Measurements from ENCODE around the gene CYP2R1. TPM values are rescaled to one million over a fixed set of nuclear protein-coding genes. Genes with fewer than 3 reads are reported as not detected.

CYP2R1 gene, protein sequence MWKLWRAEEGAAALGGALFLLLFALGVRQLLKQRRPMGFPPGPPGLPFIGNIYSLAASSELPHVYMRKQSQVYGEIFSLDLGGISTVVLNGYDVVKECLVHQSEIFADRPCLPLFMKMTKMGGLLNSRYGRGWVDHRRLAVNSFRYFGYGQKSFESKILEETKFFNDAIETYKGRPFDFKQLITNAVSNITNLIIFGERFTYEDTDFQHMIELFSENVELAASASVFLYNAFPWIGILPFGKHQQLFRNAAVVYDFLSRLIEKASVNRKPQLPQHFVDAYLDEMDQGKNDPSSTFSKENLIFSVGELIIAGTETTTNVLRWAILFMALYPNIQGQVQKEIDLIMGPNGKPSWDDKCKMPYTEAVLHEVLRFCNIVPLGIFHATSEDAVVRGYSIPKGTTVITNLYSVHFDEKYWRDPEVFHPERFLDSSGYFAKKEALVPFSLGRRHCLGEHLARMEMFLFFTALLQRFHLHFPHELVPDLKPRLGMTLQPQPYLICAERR
- 6.8 and 9.0 TPM in 2 replicates for total RNA-seq

GRCh38 chr11:14892036-14892556, at the start of gene CYP2R1:
CYP2R1 (minus strand) TSS chr11:14892231; CDS start chr11:14892205, 26 bp downstream.
- DNase-seq (ENCODE audit: low read depth in 2 of 2): peak; percentile 93 to 97

- no peak for DNase-seq (ENCODE audit: low read depth in 2 of 2)
Observed at GRCh38 chr11:14938936-14939335, 46.9 kb upstream of the CYP2R1 start.

DNA sequence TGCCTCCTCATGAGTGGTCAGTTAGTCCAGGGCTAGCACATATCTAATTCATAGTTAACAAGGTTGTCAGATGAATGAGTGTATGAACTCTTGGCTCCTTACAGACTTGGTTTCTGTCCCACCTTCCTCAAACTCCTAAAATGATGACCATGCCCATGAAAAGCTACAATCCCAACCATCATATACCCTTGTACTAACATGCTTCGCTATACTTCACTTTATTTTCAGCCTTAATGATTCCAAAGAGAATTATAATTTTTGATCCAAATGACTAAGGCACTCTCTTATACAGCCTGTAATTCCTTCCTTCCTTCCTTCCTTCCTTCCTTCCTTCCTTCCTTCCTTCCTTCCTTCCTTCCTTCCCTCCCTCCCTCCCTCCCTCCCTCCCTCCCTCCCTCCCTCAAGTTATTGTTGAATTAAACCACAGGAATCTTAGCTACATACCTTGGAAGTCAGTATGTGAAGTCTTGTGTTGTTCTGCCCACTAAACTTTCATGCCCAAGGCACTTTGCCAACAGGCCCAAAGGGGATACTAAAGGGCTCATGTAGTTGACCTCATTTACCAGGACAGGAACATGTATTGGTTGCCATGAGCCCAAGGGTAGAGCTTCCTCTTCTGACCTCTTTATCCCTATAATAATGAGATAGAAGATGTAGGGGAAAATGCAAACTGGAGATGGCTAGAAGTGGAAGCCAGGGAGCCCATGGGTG, 42.8 kb upstream of the CYP2R1 start:
- no peak for DNase-seq (ENCODE audit: low read depth in 2 of 2)

DNA sequence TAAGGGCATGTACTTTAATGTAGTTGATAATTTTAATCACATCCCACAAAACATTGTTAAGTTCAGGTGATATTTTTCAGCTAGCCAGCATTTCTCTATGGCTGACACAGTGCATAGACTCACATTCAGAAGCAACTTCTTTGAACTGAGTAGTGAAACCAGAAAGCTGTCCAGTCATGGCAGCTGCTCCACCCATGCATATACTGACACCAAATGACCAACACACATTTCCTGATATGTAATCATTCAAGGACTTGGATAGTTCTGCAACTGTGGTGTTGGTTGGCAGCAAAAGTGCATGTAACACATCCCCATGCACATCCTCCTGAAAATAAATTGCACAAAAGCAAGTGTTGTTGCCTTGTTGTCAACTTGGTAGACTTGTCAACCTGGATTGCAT, 40.4 kb upstream of the CYP2R1 start:
- DNase-seq (ENCODE audit: low read depth in 2 of 2): no peak

DNA sequence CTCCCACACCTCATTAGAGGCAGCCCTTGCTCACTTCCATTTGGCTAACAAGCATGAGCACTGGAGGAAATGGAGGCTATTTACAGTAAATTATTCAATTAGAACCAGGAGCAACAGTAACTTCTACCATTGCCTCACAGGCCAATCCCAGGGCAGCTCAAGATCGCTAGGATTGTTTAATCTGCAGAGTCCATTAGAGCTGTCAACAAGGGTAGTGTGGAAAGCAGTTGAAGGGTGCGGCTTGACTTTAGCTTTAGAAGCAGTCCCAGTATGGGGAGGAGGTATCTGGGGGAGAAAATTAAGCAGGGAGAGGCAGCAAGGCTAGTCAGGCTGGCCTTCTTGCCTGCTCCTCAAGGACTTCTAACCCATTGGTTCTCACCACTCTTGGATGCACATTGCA, 38.3 kb upstream of the CYP2R1 start:
- DNase-seq (ENCODE audit: low read depth in 2 of 2): no peak

GRCh38 chr11:14927146-14927545, 35.1 kb upstream of the CYP2R1 start:
- no peak for DNase-seq (ENCODE audit: low read depth in 2 of 2)

- DNase-seq (ENCODE audit: low read depth in 2 of 2): no peak
Observed at GRCh38 chr11:14924318-14924717, 32.3 kb upstream of the CYP2R1 start.

GRCh38 chr11:14916403-14916802, 24.4 kb upstream of the CYP2R1 start:
- DNase-seq (ENCODE audit: low read depth in 2 of 2): no peak

GRCh38 chr11:14914536-14914935, 22.5 kb upstream of the CYP2R1 start:
- DNase-seq (ENCODE audit: low read depth in 2 of 2): no peak

- DNase-seq (ENCODE audit: low read depth in 2 of 2): peak in 1 of 2 donors; percentile 55
Observed at GRCh38 chr11:14908214-14908880, 16.3 kb upstream of the CYP2R1 start.

DNA sequence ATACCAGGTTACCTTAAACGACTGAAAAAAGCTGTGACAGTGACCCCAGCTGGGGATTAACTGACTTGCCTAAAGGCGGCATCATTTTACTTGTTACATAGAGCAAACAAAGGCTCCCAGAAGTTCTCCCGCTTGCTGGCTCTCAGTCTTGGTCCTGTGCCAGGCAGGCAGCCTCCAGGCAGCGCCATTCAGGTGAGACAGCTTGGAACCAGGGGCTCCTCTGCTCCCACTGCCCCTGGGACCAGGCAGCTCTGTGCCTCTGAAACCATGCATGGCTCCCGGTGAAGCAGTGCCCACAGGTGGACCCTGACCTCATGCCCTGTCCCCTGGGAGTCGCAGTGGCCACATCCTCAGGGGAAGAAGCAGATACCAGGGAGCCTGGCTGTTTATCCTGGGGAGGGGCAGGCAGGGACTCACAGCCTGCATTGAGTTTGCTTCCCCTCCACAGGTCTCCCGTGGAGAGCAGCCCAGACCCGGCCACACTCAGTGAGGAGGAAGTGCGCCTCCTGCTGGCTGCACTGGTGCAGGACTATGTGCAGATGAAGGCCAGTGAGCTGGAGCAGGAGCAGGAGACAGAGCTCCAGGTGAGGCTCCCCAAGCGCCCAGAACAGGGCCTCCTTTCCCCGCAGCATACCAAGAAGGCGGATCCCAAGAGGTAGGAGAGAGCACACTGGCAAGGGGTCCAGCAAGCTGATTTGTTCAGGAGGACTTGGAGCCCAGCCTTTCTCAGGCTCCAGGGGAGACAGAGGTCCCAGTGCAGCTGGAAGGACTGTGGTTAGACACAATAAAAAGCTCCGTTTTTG, 15.6 kb upstream of the CYP2R1 start:
- DNase-seq (ENCODE audit: low read depth in 2 of 2): peak in 1 of 2 donors; percentile 54

DNA sequence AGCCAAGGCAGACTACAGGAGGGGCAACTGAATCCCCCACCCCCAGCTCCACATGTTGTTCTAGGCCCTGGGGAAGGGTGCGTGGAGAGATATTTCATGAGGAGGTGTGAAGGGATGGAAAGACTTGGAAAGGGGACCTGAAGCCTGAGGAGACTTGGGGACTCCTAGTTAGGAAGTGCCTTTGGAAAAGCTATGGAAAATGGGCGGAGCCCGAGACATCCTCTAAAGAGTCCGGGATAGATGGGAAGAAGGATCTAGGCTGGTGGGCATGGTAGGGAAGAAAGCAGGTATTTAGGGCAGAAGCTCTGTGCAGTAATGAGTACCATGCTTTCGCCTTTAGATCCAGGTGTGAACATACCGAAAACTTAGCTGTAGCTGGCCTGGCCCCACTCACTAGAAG, 15.0 kb upstream of the CYP2R1 start:
- no peak for DNase-seq (ENCODE audit: low read depth in 2 of 2)

- no peak for DNase-seq (ENCODE audit: low read depth in 2 of 2)
Observed at GRCh38 chr11:14906578-14906977, 14.5 kb upstream of the CYP2R1 start.

DNA sequence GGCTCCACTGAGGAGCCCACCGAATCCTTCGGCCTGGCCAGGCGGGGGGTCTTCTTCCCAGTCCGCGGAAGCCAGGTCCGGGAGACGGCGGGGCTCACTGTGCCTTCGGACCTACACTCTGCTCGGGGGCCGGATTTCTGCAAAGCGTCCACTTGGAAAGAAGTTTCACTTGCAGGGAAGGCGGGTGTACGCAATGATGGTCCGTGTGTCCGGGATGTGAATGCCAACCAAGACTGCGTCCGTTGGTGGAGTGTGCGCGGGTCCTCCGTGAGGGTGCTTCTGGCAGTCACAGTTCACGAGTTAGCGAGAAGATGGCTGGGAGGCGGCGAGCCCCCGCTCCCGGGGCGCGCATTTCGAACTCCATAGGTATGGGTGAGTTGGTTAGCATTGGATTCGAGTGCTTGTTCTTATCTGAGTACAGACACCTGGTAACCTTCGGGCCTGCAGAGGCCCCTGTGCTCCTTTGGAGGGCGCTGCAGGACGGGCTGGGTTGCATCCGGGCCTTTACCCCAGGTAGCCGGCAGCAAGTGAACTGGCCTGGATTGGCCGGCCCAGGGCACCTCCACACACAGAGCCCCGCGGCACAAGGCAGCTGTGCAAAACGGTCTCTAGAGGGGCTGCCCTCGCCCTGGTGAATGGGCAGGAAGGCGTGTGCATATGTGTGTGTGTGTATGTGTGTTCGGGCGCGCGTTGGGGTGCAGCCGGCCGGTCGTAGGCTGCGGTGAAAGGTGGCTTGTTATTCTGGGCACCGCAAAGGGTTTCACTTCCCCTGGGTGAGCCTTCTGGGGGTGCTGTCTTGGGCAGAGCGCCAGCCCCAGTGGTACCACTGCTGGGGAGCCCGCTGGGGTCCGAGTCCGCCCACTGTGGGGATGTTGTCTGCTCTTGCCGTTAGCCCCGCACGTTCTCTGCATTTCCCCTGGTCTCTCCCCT, 13.3 kb upstream of the CYP2R1 start:
- peak in 1 of 2 donors; percentile 35 for DNase-seq (ENCODE audit: low read depth in 2 of 2)

DNA sequence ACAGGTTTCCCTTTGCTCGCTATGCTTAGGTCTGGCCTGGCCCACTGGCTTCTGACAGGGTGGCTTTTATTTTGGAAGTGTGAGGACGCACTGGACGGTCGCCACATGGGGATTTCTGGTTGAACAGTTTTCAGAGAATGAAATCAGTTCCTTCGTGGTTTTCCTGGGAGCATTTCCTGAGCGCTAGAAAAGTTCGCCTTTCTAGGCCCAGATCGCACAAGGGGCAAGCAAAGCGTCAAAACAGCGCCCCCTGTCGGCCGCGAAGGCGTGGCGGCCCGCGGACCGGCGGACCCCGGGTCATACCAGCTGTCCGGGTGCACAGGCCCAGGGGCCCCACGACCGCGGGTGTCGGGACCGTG, 12.7 kb upstream of the CYP2R1 start:
- peak in 1 of 2 donors; percentile 50 for DNase-seq (ENCODE audit: low read depth in 2 of 2)

DNA sequence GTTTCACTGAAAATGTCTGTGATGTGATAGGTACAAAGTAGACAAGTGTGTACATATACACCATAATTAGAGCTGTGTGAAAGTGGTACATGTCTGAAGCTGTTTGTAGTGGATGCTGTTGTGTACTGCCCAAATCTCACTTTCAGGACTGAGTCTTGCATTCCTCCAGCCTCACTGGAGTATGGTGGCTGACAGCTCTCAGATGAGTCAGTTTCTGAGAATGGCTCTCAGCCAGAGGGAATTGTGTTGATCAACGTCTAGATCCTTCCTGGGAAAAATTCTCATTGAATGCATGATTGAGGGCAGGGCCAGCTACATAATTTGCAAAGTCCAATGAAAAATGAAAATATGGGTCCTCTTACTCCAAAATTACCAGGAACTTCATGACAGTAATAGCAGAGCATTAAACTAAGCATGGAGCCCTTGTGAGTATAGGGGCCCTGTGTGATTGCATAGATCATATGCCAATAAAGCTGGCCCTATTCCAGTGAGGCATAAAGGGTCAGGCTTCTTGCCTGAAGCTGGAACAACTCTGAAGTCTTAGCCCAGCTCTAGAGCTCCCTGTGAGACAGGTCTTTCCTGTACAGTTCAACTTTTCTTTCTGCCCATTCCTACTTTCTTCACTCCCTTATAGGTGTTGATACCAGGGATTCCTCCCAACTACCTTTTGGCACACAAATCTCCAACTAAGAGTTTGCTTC, 10.8 kb upstream of the CYP2R1 start:
- DNase-seq (ENCODE audit: low read depth in 2 of 2): peak in 1 of 2 donors; percentile 78

DNA sequence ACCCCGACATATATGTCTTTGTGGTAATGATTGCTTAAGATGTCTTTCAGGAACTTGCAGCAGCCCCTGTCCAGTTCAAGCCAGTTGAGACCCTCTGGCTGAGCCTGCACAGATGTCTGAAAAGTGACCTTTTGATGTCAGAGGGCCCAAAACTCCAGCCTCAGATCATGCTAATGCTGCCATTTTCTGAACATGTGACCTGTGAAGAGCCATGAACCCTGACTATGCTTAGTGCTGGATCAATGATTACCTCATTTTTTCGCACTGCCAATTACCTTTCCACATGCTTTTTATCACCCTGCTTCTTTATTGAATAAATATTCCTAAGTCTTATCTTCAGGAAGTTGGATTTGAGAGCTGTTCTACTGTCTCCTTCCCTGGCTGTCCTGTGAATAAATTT, 6.9 kb upstream of the CYP2R1 start:
- DNase-seq (ENCODE audit: low read depth in 2 of 2): no peak

DNA sequence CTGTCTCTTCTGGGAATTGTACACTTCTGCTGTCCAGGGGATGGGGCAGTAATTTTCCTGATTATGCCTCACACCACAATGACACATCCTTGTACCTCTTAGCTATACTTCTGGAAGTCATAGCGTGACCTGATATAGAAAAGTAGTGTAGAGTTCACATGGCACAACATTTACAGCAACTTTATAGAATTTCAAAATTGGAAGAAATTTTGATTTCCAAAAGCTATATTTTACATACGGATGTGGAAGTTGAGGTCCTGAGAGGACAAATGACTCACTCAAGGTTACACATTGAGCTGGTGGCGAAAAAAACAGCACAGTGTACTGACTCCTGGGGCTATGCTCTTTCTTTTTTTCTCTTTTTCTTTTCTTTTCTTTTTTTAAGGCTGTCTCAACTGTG, 6.3 kb upstream of the CYP2R1 start:
- DNase-seq (ENCODE audit: low read depth in 2 of 2): no peak
